Gastroesophageal sphincter (tissue), 4 donors: ENCODE results near the gene SUPT16H. TPM values are rescaled to one million over a fixed set of nuclear protein-coding genes. Genes with fewer than 3 reads are reported as not detected.

Experiments
- ATAC-seq: fragments of 150-250 bp; one replicate; pipeline ENCODE4 v1.9.1; 2016; ENCODE audit warnings: mild to moderate bottlenecking, moderate library complexity
- H3K27ac ChIP-seq, 4 donors: fragments of 200-600 bp; sonication (generic) in 3 of 4; 1 replicate in 3 of 4; 2 replicates in 1 of 4; pipeline ENCODE4 v1.5.1; 2016 to 2019
- H3K27me3 ChIP-seq: fragments of 200-600 bp; sonication (generic); one replicate; pipeline ENCODE4 v1.5.1; 2019
- H3K36me3 ChIP-seq, 2 donors: fragments of 200-600 bp; sonication (generic); one replicate each; pipeline ENCODE4 v1.5.1; 2019; ENCODE audit warnings: control low read depth in 1 of 2
- H3K4me1 ChIP-seq, 3 donors: fragments of 200-600 bp; sonication (generic); 1 replicate in 2 of 3; 2 replicates in 1 of 3; pipeline ENCODE4 v1.5.1; 2016 to 2019; ENCODE audit warnings: control low read depth in 2 of 3
- H3K4me3 ChIP-seq, 2 donors: fragments of 200-600 bp; sonication (generic); one replicate each; pipeline ENCODE4 v1.5.1; 2019; ENCODE audit warnings: mild to moderate bottlenecking in 1 of 2, moderate library complexity in 1 of 2
- H3K9me3 ChIP-seq, 3 donors: fragments of 200-600 bp; sonication (generic); one replicate each; pipeline ENCODE4 v1.5.1; 2017 to 2019; ENCODE audit warnings: control low read depth in 2 of 3
- CTCF ChIP-seq, 4 experiments: fragments of 200-600 bp in 2 of 4; fragments of 450-650 bp in 2 of 4; sonication (generic) in 1 of 4; IDR thresholded peaks; one replicate each; pipeline ENCODE4 v1.5.1; 2017 to 2019; ENCODE audit warnings: antibody characterized with exemption in 4 of 4, mild to moderate bottlenecking in 2 of 4, moderate library complexity in 2 of 4
- EP300 ChIP-seq: sonication (generic); formaldehyde crosslinking; IDR thresholded peaks from one replicate; pipeline ENCODE4 v1.6.1; 2017; ENCODE audit warnings: antibody characterized with exemption, mild to moderate bottlenecking
- POLR2A ChIP-seq, 2 donors: fragments of 450-650 bp; IDR thresholded peaks; one replicate each; pipeline ENCODE4 v1.6.1; 2017; ENCODE audit warnings: antibody characterized with exemption in 2 of 2, mild to moderate bottlenecking in 2 of 2, moderate library complexity in 1 of 2
- POLR2AphosphoS5 ChIP-seq: sonication (generic); formaldehyde crosslinking; IDR thresholded peaks from one replicate; pipeline ENCODE4 v1.6.1; 2017; ENCODE audit warnings: antibody characterized with exemption
- WGBS, 2 donors: methylation state at CpG; one replicate each; pipeline ENCODE4 v1.1.5; 2018; ENCODE audit warnings: low coverage in 1 of 2; 5-methylcytosine and 5-hydroxymethylcytosine counted together
- total RNA-seq, 4 donors: library from RNA; depleted of rRNA; stranded (reverse); fragments of >200 nt; gene quantifications; one replicate each; pipeline ENCODE4 v1.1.0, GENCODE V29; 2016

SUPT16H gene
- total RNA-seq, 4 donors from 2014 or later: 64.6 to 101 (median 74.5) TPM

- TF ChIP-seq EP300 (no peak), POLR2AphosphoS5 (no peak), POLR2A (IDR thresholded peaks at IDR 0.05) (no peak), CTCF (IDR thresholded peaks at IDR 0.05) (no peak)
- 49 to 61% methylated on average over 3 to 4 of the region's 4 CpGs for WGBS, 2 donors
- Histone ChIP-seq H3K27me3 (no peaks in the 10 kb centered on the region), H3K4me1 (no peaks in the 10 kb centered on the region), H3K36me3 (peaks cover 6 to 82% of the 10 kb centered on the region in 2 donors), H3K4me3 (no peak overlapping the region), H3K9me3 (no peaks in the 10 kb centered on the region), H3K27ac (no peak overlapping the region)
- ATAC-seq: no peak
These were observed 13.7 kb downstream of the SUPT16H start for GRCh38 chr14:21369949-21370679.

GRCh38 chr14:21367582-21368144, 16.2 kb downstream of the SUPT16H start:
- TF ChIP-seq CTCF (IDR thresholded peaks at IDR 0.05): no peak
- TF ChIP-seq POLR2A (IDR thresholded peaks at IDR 0.05): no peak
- no peak for TF ChIP-seq EP300
- no peak for TF ChIP-seq POLR2AphosphoS5
- Histone ChIP-seq H3K4me1 (no peaks in the 10 kb centered on the region), H3K27ac (no peak overlapping the region), H3K4me3 (no peak overlapping the region), H3K27me3 (no peaks in the 10 kb centered on the region), H3K36me3 (peaks cover 13 to 100% of the 10 kb centered on the region in 2 donors), H3K9me3 (no peaks in the 10 kb centered on the region)
- WGBS, 2 donors: 97 to 98% methylated on average over 6 of the region's 6 CpGs
- no peak for ATAC-seq

GRCh38 chr14:21356511-21356910, 27.3 kb downstream of the SUPT16H start:
- no peaks in the 10 kb centered on the region for H3K27me3 ChIP-seq
- H3K36me3 ChIP-seq: peaks cover 18 to 100% of the 10 kb centered on the region in 2 donors
- no peaks in the 10 kb centered on the region for H3K9me3 ChIP-seq
- H3K4me3 ChIP-seq: no peak overlapping the region
- H3K4me1 ChIP-seq: no peaks in the 10 kb centered on the region
- 94% methylated on average over 3 to 4 of the region's 4 CpGs for whole genome bisulfite sequencing, 2 donors
- no peak for ATAC-seq
- no peak for TF ChIP-seq POLR2AphosphoS5
- TF ChIP-seq CTCF (IDR thresholded peaks at IDR 0.05): no peak
- TF ChIP-seq POLR2A (IDR thresholded peaks at IDR 0.05): no peak
- no peak overlapping the region for H3K27ac ChIP-seq

GRCh38 chr14:21352587-21352986, 31.2 kb downstream of the SUPT16H start:
- no peak overlapping the region for H3K4me3 ChIP-seq
- TF ChIP-seq CTCF (IDR thresholded peaks at IDR 0.05) (no peak), POLR2AphosphoS5 (no peak), EP300 (no peak), POLR2A (IDR thresholded peaks at IDR 0.05) (no peak)
- 88% methylated on average over 9 of the region's 9 CpGs for WGBS, 2 donors
- no peaks in the 10 kb centered on the region for H3K27me3 ChIP-seq
- no peaks in the 10 kb centered on the region for H3K9me3 ChIP-seq
- no peak for ATAC-seq
- H3K36me3 ChIP-seq: peaks cover 13 to 70% of the 10 kb centered on the region in 2 donors
- no peak overlapping the region for H3K27ac ChIP-seq
- no peaks in the 10 kb centered on the region for H3K4me1 ChIP-seq

GRCh38 chr14:21350539-21350938, 33.3 kb downstream of the SUPT16H start:
- no peaks in the 10 kb centered on the region for H3K9me3 ChIP-seq
- no peaks in the 10 kb centered on the region for H3K27me3 ChIP-seq
- TF ChIP-seq POLR2AphosphoS5 (no peak), POLR2A (IDR thresholded peaks at IDR 0.05) (no peak), EP300 (no peak)
- ATAC-seq: no peak
- no peak overlapping the region for H3K4me3 ChIP-seq
- no peak overlapping the region for H3K27ac ChIP-seq
- peaks cover 10 to 49% of the 10 kb centered on the region in 2 donors for H3K36me3 ChIP-seq
- H3K4me1 ChIP-seq: peaks cover 0 to 7% (median 0%) of the 10 kb centered on the region in 3 donors
- 43 to 83% methylated on average over 2 of the region's 3 CpGs for WGBS, 2 donors
